CD4-positive, alpha-beta memory T cell (primary cell): ENCODE data around the gene TAC3. TPM values are rescaled to one million over a fixed set of nuclear protein-coding genes. Genes with fewer than 3 reads are reported as not detected.

Experiments used
- CTCF ChIA-PET: fragments of 350-600 bp; sonication (Branson Sonifier 250); formaldehyde crosslinking; loops from one replicate; lab custom pipeline; 2021; ENCODE audit warnings: inconsistent platforms; ENCODE audit not compliant: partially characterized antibody; lab: Charles Lee
- POLR2A ChIA-PET: fragments of 350-600 bp; sonication (Branson Sonifier 250); formaldehyde crosslinking; loops from one replicate; lab custom pipeline; 2021; ENCODE audit not compliant: partially characterized antibody; lab: Charles Lee
- DNase-seq, 5 donors: peaks; one replicate each; pipeline versions ENCODE4 v3.0.0 to v3.0.0-alpha.2; 2020 to 2022; ENCODE audit warnings: mixed read lengths in 1 of 5
- H3K27ac ChIP-seq: one replicate; pipeline ENCODE4 v1.7.0; 2013; ENCODE audit warnings: low read depth, low read length
- H3K27me3 ChIP-seq: 2 replicates; pipeline ENCODE4 v1.7.0; 2013; ENCODE audit warnings: mild to moderate bottlenecking, low read length, moderate library complexity; ENCODE audit not compliant: insufficient read depth
- H3K36me3 ChIP-seq: 2 replicates; pipeline ENCODE4 v1.7.0; 2013; ENCODE audit warnings: mild to moderate bottlenecking, low read length, moderate library complexity; ENCODE audit not compliant: insufficient read depth
- H3K4me1 ChIP-seq: 2 replicates; pipeline ENCODE4 v1.7.0; 2013; ENCODE audit warnings: mild to moderate bottlenecking, low read length, moderate library complexity; ENCODE audit not compliant: insufficient read depth
- H3K4me3 ChIP-seq, 2 donors: one replicate each; pipeline ENCODE4 v1.7.0; 2013; ENCODE audit warnings: low read length in 2 of 2, mild to moderate bottlenecking in 1 of 2
- H3K9me3 ChIP-seq, 2 donors: one replicate each; pipeline ENCODE4 v1.7.0; 2013; ENCODE audit warnings: low read length in 2 of 2, control low read depth in 1 of 2; ENCODE audit not compliant: control insufficient read depth in 1 of 2
- H3K27ac Mint-ChIP-seq, 7 donors: one replicate each; pipeline ENCODE4 v1.8.0; 2020 to 2021; ENCODE audit warnings: mixed read lengths in 7 of 7, mild to moderate bottlenecking in 6 of 7, inconsistent platforms in 3 of 7, moderate library complexity in 3 of 7
- H3K27me3 Mint-ChIP-seq, 2 donors: one replicate each; pipeline ENCODE4 v1.8.0; 2020 to 2021; ENCODE audit warnings: mixed read lengths in 2 of 2
- H3K36me3 Mint-ChIP-seq, 2 donors: one replicate each; pipeline ENCODE4 v1.8.0; 2020 to 2021; ENCODE audit warnings: mixed read lengths in 2 of 2, inconsistent platforms in 1 of 2, mild to moderate bottlenecking in 1 of 2
- H3K4me1 Mint-ChIP-seq, 4 donors: one replicate each; pipeline ENCODE4 v1.8.0; 2020 to 2021; ENCODE audit warnings: mixed read lengths in 4 of 4, mild to moderate bottlenecking in 1 of 4
- H3K4me3 Mint-ChIP-seq, 8 donors: one replicate each; pipeline ENCODE4 v1.8.0; 2020 to 2021; ENCODE audit warnings: mixed read lengths in 8 of 8, mild to moderate bottlenecking in 7 of 8, moderate library complexity in 6 of 8, inconsistent platforms in 3 of 8
- H3K9me3 Mint-ChIP-seq, 8 donors: one replicate each; pipeline ENCODE4 v1.8.0; 2020 to 2021; ENCODE audit warnings: mixed read lengths in 8 of 8, mild to moderate bottlenecking in 5 of 8, inconsistent platforms in 3 of 8, moderate library complexity in 1 of 8
- intact Hi-C: fragments of 100-400 bp; cut with micrococcal nuclease; formaldehyde crosslinking; loops from one replicate; pipeline ENCODE4 v1.15.1; 2023
- polyA plus RNA-seq, 2 donors: library from polyadenylated mRNA; unstranded; fragments of 300-500 nt; fragmentation: Illumina TruSeq; gene quantifications; one replicate each; pipeline ENCODE4 v1.2.3, GENCODE V29; 2021
- total RNA-seq, 2 experiments: library from RNA; stranded (reverse); gene quantifications; one replicate each; pipeline ENCODE4 v1.2.3, GENCODE V29; 2021

TAC3 gene
- total and polyA plus RNA-seq, 4 experiments from 2014 or later, result 0.36 TPM; not detected in 3

DNA sequence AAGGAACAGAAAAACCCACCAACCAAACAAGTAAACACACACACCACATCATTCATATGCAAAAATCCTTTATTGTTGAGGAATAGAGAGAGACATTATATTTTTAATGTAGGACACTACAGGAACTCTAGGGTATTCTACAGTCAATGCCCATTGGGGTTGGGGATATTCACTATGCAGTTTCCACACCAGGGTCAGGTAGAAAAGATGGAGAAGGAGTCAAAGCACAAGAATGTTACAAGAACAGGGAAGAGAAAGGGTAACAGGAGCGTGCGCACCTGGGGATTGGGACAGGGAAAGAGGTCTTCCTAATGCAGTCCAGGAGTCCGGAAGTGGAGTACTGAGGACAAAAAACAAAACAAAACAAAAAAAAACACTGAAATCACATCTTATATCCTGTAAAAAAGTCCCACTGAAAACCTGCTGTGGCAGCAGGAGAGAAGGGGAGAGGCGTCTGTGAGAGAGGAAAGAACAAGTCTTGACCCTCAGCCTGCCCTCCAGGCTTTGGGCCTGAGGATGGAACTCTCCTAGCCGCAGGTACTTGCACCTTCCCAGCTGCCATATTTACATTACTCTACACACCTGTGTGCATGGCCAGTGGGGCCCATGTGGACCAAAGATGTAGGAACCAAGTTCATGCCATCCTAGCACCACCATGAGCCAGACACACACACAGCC is 6.2 kb downstream of the TAC3 start:
- Histone ChIP-seq H3K36me3 (no peaks in the 10 kb centered on the region), H3K27me3 (no peaks in the 10 kb centered on the region), H3K27ac (no peak overlapping the region), H3K4me1 (peaks cover 45% of the 10 kb centered on the region), H3K4me3 (no peak overlapping the region), H3K9me3 (no peaks in the 10 kb centered on the region)
- H3K36me3 Mint-ChIP-seq, result peaks cover 0 to 8% of the 10 kb centered on the region in 2 donors
- intact Hi-C loops, result loop anchor here (5.0 kb wide), 2 partner anchors 172 to 253 kb away; no protein-coding TSS in a partner anchor
- peaks cover 2 to 4% of the 10 kb centered on the region in 2 donors for H3K27me3 Mint-ChIP-seq
- no peak for DNase-seq
- peak overlapping the region in 3 of 7 donors; percentile 2 to 43 (median 12) for H3K27ac Mint-ChIP-seq
- ChIA-PET POLR2A (interaction anchor here (1.2 to 8.7 kb wide), 2 partner anchors 101 to 788 kb away, joined by 3 to 62 read pairs; partner anchors contain the start of genes RNF41 and STAT6), CTCF (interaction anchor here (1.3 to 15.8 kb wide), 4 partner anchors 9 to 53 kb away, joined by 3 to 226 read pairs (median 10); no protein-coding TSS in a partner anchor)
- no peak overlapping the region for H3K4me3 Mint-ChIP-seq
- H3K4me1 Mint-ChIP-seq, result peaks cover 34 to 56% (median 46%) of the 10 kb centered on the region in 4 donors
- peaks cover 0 to 2% (median 0%) of the 10 kb centered on the region in 8 donors for H3K9me3 Mint-ChIP-seq

DNA sequence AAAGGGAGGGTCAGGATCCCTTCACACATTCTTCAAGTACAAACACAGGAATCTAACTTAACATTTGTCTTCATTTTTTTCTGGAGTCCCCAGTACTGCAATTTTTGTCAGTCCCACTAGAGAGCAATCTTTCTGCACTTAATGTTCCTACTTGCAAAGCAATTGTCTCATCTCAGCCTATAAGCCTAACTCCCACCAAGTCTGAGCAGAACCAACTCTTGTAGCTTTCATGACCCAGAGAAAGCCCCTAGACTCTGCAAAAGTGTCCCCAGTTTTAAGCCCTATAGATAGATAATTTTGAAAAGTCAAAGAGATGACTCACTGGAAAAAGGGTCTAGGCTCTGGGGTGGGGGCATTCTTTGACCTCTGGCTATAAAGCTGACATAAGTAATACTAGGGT is 8.2 kb downstream of the TAC3 start:
- POLR2A ChIA-PET, result interaction anchor here (0.9 to 8.7 kb wide), 3 partner anchors 39 to 103 kb away, joined by 3 to 62 read pairs (median 3); partner anchors contain the start of gene STAT6
- Histone ChIP-seq H3K36me3 (peaks cover 13% of the 10 kb centered on the region), H3K27ac (peak overlapping the region; percentile 52), H3K4me1 (peaks cover 50% of the 10 kb centered on the region), H3K9me3 (no peaks in the 10 kb centered on the region), H3K4me3 (no peak overlapping the region), H3K27me3 (no peaks in the 10 kb centered on the region)
- Mint-ChIP-seq H3K9me3 (no peaks in the 10 kb centered on the region), H3K36me3 (peaks cover 13 to 23% of the 10 kb centered on the region in 2 donors), H3K4me1 (peaks cover 38 to 69% (median 54%) of the 10 kb centered on the region in 4 donors), H3K27me3 (no peaks in the 10 kb centered on the region), H3K4me3 (peak overlapping the region in 6 of 8 donors; percentile 33 to 79 (median 64)), H3K27ac (peak overlapping the region; percentile 19 to 95 (median 73))
- intact Hi-C loops, result loop anchor here (1.0 to 5.0 kb wide), 4 partner anchors 54 to 251 kb away; no protein-coding TSS in a partner anchor
- CTCF ChIA-PET, result interaction anchor here (0.7 to 15.8 kb wide), 13 partner anchors 8 to 257 kb away, joined by 3 to 226 read pairs (median 4); partner anchors contain the start of genes STAT6 and TAC3
- DNase-seq, result peak in 4 of 5 donors; percentile 56 to 66 (median 62)

DNA sequence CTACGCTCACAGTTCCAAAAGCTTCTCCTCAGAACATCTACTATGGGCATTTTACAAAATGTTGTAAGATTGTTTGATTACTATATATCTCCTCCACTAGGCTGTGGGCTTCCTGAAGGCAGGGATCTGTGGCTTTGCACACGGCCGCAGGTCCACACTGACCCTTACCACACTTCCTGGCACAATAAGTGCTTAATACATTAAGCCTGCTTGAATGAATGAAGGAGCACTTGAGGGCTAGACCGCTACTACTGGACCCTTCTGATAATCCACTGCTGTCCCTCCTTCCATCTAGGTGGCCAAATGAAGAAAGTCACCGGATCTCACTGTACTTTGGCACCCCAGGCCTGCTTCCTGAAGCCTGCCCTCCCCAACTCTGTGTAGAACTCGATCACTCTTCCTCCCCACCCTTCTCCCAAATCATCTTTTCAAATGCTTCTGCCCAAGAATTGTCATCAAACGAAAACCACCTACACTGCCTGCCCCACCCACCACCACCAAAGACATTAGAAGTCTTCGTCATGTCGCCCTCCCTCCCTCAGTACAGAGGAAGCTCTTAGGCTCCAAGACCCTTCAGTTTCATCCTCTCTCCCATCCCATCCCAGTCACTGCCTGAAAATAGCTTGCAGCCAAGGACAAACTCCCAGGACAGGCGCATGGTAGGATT is 9.4 kb downstream of the TAC3 start:
- H3K36me3 ChIP-seq, result peaks cover 25% of the 10 kb centered on the region
- no peaks in the 10 kb centered on the region for H3K27me3 Mint-ChIP-seq
- no peak overlapping the region for H3K4me3 ChIP-seq
- CTCF ChIA-PET, result interaction anchor here (1.0 to 15.8 kb wide), 5 partner anchors 11 to 249 kb away, joined by 3 to 226 read pairs (median 14); partner anchors contain the start of gene STAT6
- POLR2A ChIA-PET, result interaction anchor here (0.6 to 8.7 kb wide), 3 partner anchors 56 to 104 kb away, joined by 3 to 62 read pairs (median 3); partner anchors contain the start of gene STAT6
- intact Hi-C loops, result loop anchor here (5.0 kb wide), 2 partner anchors 175 to 250 kb away; no protein-coding TSS in a partner anchor
- peak overlapping the region; percentile 52 for H3K27ac ChIP-seq
- peaks cover 19 to 36% of the 10 kb centered on the region in 2 donors for H3K36me3 Mint-ChIP-seq
- peak overlapping the region; percentile 87 to 94 (median 90) for H3K4me3 Mint-ChIP-seq
- H3K4me1 Mint-ChIP-seq, result peaks cover 38 to 67% (median 53%) of the 10 kb centered on the region in 4 donors
- no peaks in the 10 kb centered on the region for H3K9me3 ChIP-seq
- H3K27ac Mint-ChIP-seq, result peak overlapping the region; percentile 79 to 95 (median 92)
- H3K9me3 Mint-ChIP-seq, result no peaks in the 10 kb centered on the region
- no peak for DNase-seq
- H3K27me3 ChIP-seq, result no peaks in the 10 kb centered on the region
- H3K4me1 ChIP-seq, result peaks cover 52% of the 10 kb centered on the region

GRCh38 chr12:57005980-57006808 is 10.1 kb downstream of the TAC3 start, which contains the start of gene ZBTB39:
Gene ZBTB39 (minus strand): TSS chr12:57006546. CDS start chr12:57004917, 1,629 bp downstream.
- peaks cover 36 to 67% (median 52%) of the 10 kb centered on the region in 4 donors for H3K4me1 Mint-ChIP-seq
- Histone ChIP-seq H3K9me3 (no peaks in the 10 kb centered on the region), H3K4me3 (peak within 1 kb of the TSS; percentile 44 to 60), H3K36me3 (peaks cover 29% of the 10 kb centered on the region), H3K27ac (peak within 1 kb of the TSS; percentile 69), H3K27me3 (no peaks in the 10 kb centered on the region), H3K4me1 (peaks cover 52% of the 10 kb centered on the region)
- DNase-seq, result peak; percentile 50 to 76 (median 68)
- intact Hi-C loops, result loop anchor here (5.0 kb wide), 2 partner anchors 176 to 249 kb away; no protein-coding TSS in a partner anchor
- no peaks in the 10 kb centered on the region for H3K27me3 Mint-ChIP-seq
- ChIA-PET CTCF (interaction anchor here (0.7 to 15.8 kb wide), 12 partner anchors 10 to 296 kb away, joined by 3 to 226 read pairs (median 6); partner anchors contain the start of gene STAT6), POLR2A (interaction anchor here (1.1 to 8.7 kb wide), 3 partner anchors 57 to 281 kb away, joined by 3 to 62 read pairs (median 4); partner anchors contain the start of genes NACA and STAT6)
- peaks cover 23 to 43% of the 10 kb centered on the region in 2 donors for H3K36me3 Mint-ChIP-seq
- peak within 1 kb of the TSS; percentile 83 to 96 (median 95) for H3K27ac Mint-ChIP-seq
- peak within 1 kb of the TSS; percentile 90 to 98 (median 96) for H3K4me3 Mint-ChIP-seq
- no peaks in the 10 kb centered on the region for H3K9me3 Mint-ChIP-seq

DNA sequence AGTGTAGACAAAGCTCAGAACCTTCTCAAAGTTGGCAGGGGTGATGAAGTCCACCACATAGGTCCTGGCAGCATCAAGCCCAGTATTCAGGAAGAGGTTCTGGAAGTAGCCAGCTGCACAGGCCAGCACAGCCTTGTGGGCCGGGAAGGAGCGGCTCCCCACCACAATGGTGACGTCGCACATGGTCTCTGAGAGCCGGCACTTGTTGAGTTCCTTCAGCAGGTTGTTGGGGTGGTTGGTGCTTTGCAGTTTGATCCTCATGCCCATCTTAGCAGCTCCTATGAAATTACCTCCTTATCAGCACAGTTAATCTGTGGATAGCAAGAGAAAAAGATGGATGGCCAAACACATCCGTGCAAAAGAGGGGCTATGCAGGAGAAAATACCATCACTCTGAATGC is 11.7 kb downstream of the TAC3 start:
- no peaks in the 10 kb centered on the region for H3K27me3 Mint-ChIP-seq
- peak overlapping the region; percentile 57 to 98 (median 96) for H3K4me3 Mint-ChIP-seq
- no peak for DNase-seq
- Histone ChIP-seq H3K4me3 (no peak overlapping the region), H3K9me3 (no peaks in the 10 kb centered on the region), H3K36me3 (peaks cover 40% of the 10 kb centered on the region), H3K27me3 (no peaks in the 10 kb centered on the region), H3K27ac (no peak overlapping the region), H3K4me1 (peaks cover 48% of the 10 kb centered on the region)
- peaks cover 36 to 79% (median 57%) of the 10 kb centered on the region in 4 donors for H3K4me1 Mint-ChIP-seq
- ChIA-PET CTCF (interaction anchor here (0.8 to 15.8 kb wide), 18 partner anchors 8 to 340 kb away, joined by 3 to 226 read pairs (median 6); partner anchors contain the start of genes SHMT2 and STAT6), POLR2A (interaction anchor here (1.8 to 8.7 kb wide), 2 partner anchors 106 to 279 kb away, joined by 4 to 62 read pairs; partner anchors contain the start of genes NACA and STAT6)
- peaks cover 32 to 56% of the 10 kb centered on the region in 2 donors for H3K36me3 Mint-ChIP-seq
- intact Hi-C loops, result loop anchor here (5.0 kb wide), 2 partner anchors 178 to 247 kb away; no protein-coding TSS in a partner anchor
- H3K9me3 Mint-ChIP-seq, result no peaks in the 10 kb centered on the region
- H3K27ac Mint-ChIP-seq, result peak overlapping the region in 1 of 7 donors; percentile 14

DNA sequence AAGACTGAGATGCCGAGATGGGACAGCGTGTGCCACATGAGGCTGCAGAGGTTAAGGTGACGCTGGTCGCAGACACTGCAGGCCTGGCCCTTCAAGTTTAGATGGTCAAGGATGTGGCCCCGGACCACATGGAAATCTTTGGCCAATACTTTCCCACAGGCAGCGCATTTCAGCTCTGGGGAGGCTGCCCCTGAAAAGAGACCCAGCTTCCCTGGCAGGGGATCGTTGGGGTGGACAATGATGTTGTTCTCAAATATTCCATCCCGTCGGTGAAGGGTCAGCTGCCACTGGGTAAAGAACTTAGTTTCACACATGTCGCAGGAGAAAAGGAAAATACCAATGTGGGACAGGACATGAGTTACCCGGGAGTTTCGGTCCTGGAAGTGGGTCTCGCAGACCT is 12.9 kb downstream of the TAC3 start:
- DNase-seq, result no peak
- Histone ChIP-seq H3K9me3 (no peaks in the 10 kb centered on the region), H3K36me3 (peaks cover 40% of the 10 kb centered on the region), H3K4me3 (no peak overlapping the region), H3K27me3 (no peaks in the 10 kb centered on the region), H3K4me1 (peaks cover 52% of the 10 kb centered on the region), H3K27ac (no peak overlapping the region)
- H3K36me3 Mint-ChIP-seq, result peaks cover 41 to 65% of the 10 kb centered on the region in 2 donors
- H3K27ac Mint-ChIP-seq, result no peak overlapping the region
- H3K4me1 Mint-ChIP-seq, result peaks cover 43 to 87% (median 63%) of the 10 kb centered on the region in 4 donors
- intact Hi-C loops, result no loop called here
- H3K4me3 Mint-ChIP-seq, result no peak overlapping the region
- CTCF ChIA-PET, result interaction anchor here (0.9 to 15.8 kb wide), 9 partner anchors 14 to 246 kb away, joined by 3 to 226 read pairs (median 8); no protein-coding TSS in a partner anchor
- H3K9me3 Mint-ChIP-seq, result no peaks in the 10 kb centered on the region
- POLR2A ChIA-PET, result interaction anchor here (8.7 kb wide), 1 partner anchor 108 kb away, joined by 62 read pairs; the partner anchor contains the start of gene STAT6
- H3K27me3 Mint-ChIP-seq, result no peaks in the 10 kb centered on the region
